Motor neuron (in vitro differentiated cells): ENCODE data around the gene MTHFSD. TPM values are rescaled to one million over a fixed set of nuclear protein-coding genes. Genes with fewer than 3 reads are reported as not detected.
A peak's percentile ranks its signal among the peaks of the same experiment; 100 is the strongest.

Experiments used
- ATAC-seq, 8 experiments: fragments of 200-7000 bp; cut with Tn5 transposase; replicated peaks in 6 of 8; 2 replicates each; pipeline ENCODE4 v1.8.0; 2021; ENCODE audit warnings: mild to moderate bottlenecking in 8 of 8, moderate library complexity in 8 of 8
- H3K27ac ChIP-seq, 2 donors: fragments of 250-450 bp; sonication (Bioruptor Pico); 2 replicates each; pipeline ENCODE4 v1.9.0; 2021; ENCODE audit warnings: antibody characterized with exemption in 2 of 2, mild to moderate bottlenecking in 2 of 2, moderate library complexity in 1 of 2
- H3K4me1 ChIP-seq, 2 donors: fragments of 250-450 bp; sonication (Bioruptor Pico); replicated peaks in 1 of 2; 2 replicates each; pipeline ENCODE4 v1.6.1; 2021; ENCODE audit warnings: antibody characterized with exemption in 2 of 2, mild to moderate bottlenecking in 2 of 2, moderate library complexity in 1 of 2
- H3K4me3 ChIP-seq, 5 donors: fragments of 250-450 bp; sonication (Bioruptor Pico); 2 replicates each; pipeline ENCODE4 v1.9.0; 2021; ENCODE audit warnings: antibody characterized with exemption in 5 of 5, mild to moderate bottlenecking in 5 of 5, moderate library complexity in 4 of 5
- WGBS, 10 experiments: fragments of 450-650 bp; shearing (Covaris generic); methylation state at CpG; one replicate each; pipeline ENCODE4 v1.0.0; 2022; 5-methylcytosine and 5-hydroxymethylcytosine counted together
- in situ Hi-C, 9 experiments: fragments of 400-800 bp; cut with MboI; loops; one replicate each; pipeline ENCODE4 v1.15.0; 2021; ENCODE audit warnings: low sequenced_read_pairs in 9 of 9, low pct_unique_long_range_greater_than_20kb in 2 of 9; ENCODE audit not compliant: unreplicated experiment in 9 of 9
- total RNA-seq, 8 experiments: library from RNA; unstranded; fragments of 300-600 nt; gene quantifications; 2 replicates each; pipeline versions ENCODE4 v1.2.3 to v1.2.4, GENCODE V29; 2022

The MTHFSD gene
- total RNA-seq, 8 experiments from 2014 or later: 10.4 to 36.4 (median 19.4) TPM

DNA sequence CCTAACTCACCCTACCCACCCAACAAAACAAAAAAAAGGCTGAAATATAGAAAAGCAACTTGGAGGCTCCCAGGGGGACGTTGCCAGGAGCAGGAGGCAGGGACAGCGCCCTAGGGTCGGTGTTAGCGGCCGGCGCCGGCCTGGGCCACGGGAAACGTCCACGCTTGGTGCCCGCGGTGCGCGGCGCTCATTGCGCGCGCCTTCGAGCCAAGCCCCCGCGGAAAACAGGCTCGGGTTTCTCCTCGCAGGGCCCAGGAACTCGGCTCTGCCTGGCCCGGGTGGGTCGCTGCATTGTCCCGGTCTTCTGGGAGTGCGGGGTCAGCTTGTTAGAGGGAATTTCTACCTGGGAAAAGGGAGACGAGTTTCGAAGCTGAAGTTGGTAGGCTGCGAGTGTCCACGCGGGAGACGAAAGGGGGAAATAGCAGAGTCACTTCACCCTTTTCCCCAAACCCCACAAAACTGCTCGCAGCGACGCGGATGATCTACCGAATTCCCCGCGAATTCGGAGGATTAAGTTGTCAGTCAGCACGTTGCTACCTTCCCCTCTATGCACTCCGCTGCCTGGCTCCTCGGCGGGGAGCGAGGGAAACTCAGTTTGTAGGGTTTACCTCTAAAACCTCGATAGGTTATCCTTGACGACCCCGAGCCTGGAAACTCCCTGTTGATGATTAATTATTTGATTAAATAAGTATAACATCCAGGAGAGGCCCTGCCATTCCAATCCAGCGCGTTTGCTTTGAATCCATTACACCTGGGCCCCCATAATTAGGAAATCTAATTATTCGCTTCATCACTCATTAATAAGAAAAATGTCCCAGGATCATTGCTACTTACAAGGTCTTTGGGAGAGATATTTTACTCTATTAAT, 10.8 kb upstream of the MTHFSD start:
- in situ Hi-C loops: loop anchor here (5.0 to 25.0 kb wide), 7 partner anchors 489 to 729 kb away; no protein-coding TSS in a partner anchor
- ATAC-seq: no peak
- H3K4me1 ChIP-seq: peaks cover 0 to 2% of the 10 kb centered on the region in 2 donors
- H3K27ac ChIP-seq: no peak overlapping the region
- 0 to 5% (median 0%) methylated on average over 3 to 12 of the region's 53 CpGs; no CpG with 5 or more reads in 1 of the 10 experiments for WGBS, 10 experiments
- H3K4me3 ChIP-seq: no peak overlapping the region

DNA sequence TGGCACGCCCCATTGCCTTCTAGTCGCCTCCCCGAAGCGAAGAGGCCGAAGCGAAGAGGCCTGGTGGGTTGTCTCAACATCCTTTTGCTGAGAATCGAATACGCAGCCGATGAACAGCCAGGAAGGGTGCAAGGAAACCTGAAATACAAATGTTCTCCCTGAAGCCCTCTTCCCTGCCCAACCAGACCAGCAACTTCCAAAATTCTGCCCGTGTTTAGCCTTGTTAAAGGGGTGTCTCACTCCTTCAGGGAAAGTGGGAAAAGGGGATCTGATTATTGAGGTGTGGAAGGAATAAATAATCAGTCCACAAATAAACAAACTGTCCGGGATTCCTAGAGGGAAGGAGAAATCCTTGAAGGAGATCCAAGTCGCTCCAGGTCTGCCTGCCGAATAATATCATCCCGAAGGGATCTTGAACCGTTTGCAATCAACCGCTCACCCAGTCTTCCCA, 10.2 kb upstream of the MTHFSD start:
- in situ Hi-C loops: loop anchor here (5.0 to 25.0 kb wide), 7 partner anchors 490 to 730 kb away; no protein-coding TSS in a partner anchor
- no peak for ATAC-seq
- Histone ChIP-seq H3K4me1 (peaks cover 0 to 2% of the 10 kb centered on the region in 2 donors), H3K4me3 (no peak overlapping the region), H3K27ac (no peak overlapping the region)
- 6 to 62% (median 30%) methylated on average over 4 to 14 of the region's 16 CpGs; no CpG with 5 or more reads in 1 of the 10 experiments for WGBS, 10 experiments

DNA sequence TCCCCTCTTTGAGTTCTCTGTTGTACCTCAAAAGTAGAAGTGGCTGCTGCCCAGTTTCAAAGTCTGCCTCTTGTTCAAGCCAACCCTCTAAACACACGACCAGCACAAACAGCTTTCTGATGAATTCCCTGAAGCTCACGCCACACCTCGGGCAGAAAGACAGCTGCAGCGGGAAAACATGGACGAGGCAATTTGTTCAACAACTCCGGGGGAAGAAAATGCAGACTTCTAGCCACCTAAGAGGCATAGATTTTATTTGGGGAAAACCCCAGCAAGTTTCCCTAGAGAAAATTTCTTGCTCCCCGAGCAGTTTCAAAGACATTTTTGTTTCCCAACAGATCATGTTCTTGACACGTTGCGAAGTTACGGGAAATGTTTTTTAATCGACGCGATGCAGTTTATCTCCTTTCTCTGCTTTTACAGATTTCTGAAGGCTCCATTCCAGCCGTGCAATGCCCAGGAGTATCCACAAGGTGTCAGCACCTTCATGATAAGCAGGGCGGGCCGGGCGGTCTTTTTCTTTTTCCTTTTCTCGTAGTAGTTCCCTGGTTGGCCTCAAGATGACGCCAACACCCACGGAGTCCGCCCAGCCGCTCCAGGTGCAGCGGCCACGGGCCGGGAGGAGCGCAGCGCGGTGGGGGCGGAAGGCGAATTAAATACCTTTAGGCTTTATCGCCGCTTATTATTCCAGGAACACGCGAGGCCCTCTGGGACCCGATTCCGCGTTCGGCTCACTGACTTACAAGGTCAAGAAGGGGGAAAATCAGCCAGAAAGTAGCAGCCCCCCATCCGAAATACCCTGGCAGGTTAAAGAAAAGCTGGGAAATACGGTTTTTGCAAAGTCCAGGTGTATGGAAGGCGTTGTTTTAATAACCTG, 8.7 kb upstream of the MTHFSD start:
- peak; percentile 47 to 88 (median 82) for ATAC-seq
- in situ Hi-C loops: loop anchor here (10.0 to 25.0 kb wide), 6 partner anchors 491 to 731 kb away; no protein-coding TSS in a partner anchor
- no peak overlapping the region for H3K27ac ChIP-seq

DNA sequence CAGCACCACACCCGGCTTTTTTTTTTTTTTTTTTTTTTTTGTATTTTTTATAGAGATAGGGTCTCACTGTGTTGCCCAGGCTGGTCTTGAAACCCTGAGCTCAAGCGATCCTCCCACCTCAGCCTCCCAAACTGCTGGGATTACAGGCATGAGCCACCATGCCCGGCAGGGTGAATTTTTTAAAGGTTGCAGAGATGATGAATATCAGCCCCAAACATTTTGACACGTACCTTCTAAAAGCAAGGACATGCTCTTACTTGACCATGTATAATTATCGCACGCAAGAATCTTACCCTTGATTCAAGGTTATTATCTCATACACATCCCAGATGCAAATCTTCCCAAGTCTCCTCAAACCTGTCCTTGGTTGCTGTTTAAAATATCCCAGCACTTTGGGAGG, 7.3 kb upstream of the MTHFSD start:
- WGBS, 10 experiments: 38 to 100% (median 77%) methylated on average over 1 to 5 of the region's 6 CpGs; no CpG with 5 or more reads in 4 of the 10 experiments
- ATAC-seq: no peak
- in situ Hi-C loops: loop anchor here (10.0 to 25.0 kb wide), 6 partner anchors 492 to 732 kb away; no protein-coding TSS in a partner anchor
- H3K27ac ChIP-seq: no peak overlapping the region
- no peak overlapping the region for H3K4me3 ChIP-seq
- H3K4me1 ChIP-seq: peaks cover 0 to 2% of the 10 kb centered on the region in 2 donors

More for the DNA sequence above, 8.7 kb upstream of the MTHFSD start:
- WGBS, 10 experiments: 0 to 2% (median 0%) methylated on average over 3 to 28 of the region's 41 CpGs
- peak overlapping the region in 1 of 5 donors; percentile 16 for H3K4me3 ChIP-seq
- H3K4me1 ChIP-seq: peaks cover 0 to 2% of the 10 kb centered on the region in 2 donors

DNA sequence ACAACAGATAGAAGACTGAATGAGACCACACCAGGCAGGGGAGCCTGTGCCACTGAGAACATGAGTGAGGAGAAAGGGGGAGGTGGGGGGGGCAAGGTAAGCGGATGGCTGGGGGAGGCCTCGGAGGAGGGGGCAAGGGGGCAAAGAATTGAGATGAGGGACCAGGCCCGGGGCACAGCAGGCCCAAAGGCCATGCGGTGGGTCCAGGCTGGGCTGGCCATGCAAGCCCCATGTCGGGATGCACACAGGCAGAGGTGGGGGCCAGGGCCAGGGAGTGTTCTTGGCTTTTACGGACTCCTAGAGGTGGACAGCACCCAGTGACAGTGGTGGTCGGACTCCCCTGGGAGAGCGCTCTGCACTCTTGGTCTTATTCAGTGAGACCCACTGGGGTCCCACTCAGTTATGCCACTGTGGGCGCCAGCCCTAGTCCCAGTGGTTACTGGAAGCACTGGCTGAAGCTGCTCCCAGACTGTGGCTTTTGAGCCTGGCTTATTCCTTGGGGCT, 4.8 kb upstream of the MTHFSD start:
- no peak overlapping the region for H3K4me3 ChIP-seq
- 69 to 94% methylated on average over 3 to 4 of the region's 9 CpGs; no CpG with 5 or more reads in 8 of the 10 experiments for WGBS, 10 experiments
- no peak overlapping the region for H3K27ac ChIP-seq
- H3K4me1 ChIP-seq: peaks cover 8 to 13% of the 10 kb centered on the region in 2 donors
- in situ Hi-C loops: loop anchor here (10.0 to 25.0 kb wide), 6 partner anchors 495 to 735 kb away; no protein-coding TSS in a partner anchor
- no peak for ATAC-seq

DNA sequence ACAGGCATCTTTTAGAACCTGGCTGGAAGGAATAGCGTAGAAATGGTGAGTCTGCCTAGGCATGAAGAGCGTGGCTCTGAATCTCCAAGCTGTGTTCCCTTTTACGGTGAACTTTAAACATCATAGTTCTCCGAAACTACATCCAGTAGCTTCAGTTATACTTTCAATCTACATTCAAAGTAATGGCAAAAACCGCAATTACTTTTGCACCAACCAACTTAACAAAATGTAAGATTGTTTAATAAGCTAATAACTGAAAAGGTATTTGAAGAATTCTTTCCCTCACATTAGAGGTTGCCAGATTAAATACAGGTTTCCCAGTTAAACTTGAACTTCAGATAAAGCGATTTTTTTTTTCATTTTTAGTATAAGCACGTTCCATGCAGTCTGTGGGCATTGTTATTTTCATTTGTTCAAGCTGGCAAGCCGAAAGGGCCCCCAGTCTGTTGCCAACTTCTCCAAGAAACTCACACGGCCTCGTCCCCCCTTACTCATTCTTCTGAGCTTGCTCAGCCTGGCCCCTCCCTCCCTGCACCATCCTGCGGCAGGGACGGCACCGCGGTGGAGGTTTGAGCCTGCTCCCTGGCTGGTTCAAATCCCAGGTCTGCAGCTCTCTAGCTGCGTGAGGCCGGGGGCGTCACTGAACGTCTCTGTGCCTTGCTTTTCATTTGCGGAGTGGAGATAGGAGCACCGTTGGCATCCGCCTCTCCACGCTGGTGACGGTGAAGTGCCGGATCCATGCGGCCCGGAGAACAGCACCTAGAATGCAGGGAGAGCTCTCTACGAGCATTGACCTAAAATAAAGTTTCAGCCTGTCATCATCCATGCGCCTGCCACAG, 3.5 kb upstream of the MTHFSD start:
- peaks cover 13 to 16% of the 10 kb centered on the region in 2 donors for H3K4me1 ChIP-seq
- H3K4me3 ChIP-seq: no peak overlapping the region
- no peak overlapping the region for H3K27ac ChIP-seq
- ATAC-seq: no peak
- in situ Hi-C loops: loop anchor here in 6 of 9 experiments (25.0 kb wide), 2 partner anchors 504 to 729 kb away; no protein-coding TSS in a partner anchor
- 40 to 87% (median 73%) methylated on average over 1 to 14 of the region's 28 CpGs for WGBS, 10 experiments

DNA sequence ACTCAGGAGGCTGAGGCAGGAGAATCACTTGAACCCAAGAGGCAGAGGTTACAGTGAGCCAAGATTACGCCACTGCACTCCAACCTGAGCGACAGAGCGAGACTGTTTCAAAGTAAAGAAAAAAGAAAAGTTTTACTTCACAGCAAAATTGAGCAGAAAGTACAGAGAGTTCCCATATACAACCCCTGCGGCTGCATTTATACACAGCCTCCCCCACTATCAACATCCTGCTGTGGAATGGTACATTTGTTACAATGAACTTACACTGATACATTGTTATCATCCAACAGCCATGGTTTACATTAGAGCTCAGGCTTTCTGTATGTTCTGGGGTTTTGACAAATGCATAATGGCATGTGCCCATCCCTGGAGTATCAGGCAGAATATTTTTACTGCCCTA, 2.6 kb upstream of the MTHFSD start:
- no peak for ATAC-seq
- Histone ChIP-seq H3K4me1 (peaks cover 13 to 16% of the 10 kb centered on the region in 2 donors), H3K4me3 (no peak overlapping the region), H3K27ac (no peak overlapping the region)
- WGBS, 10 experiments: 49 to 100% (median 100%) methylated on average over 1 to 4 of the region's 4 CpGs; no CpG with 5 or more reads in 3 of the 10 experiments
- in situ Hi-C loops: loop anchor here in 6 of 9 experiments (25.0 kb wide), 2 partner anchors 505 to 730 kb away; no protein-coding TSS in a partner anchor

DNA sequence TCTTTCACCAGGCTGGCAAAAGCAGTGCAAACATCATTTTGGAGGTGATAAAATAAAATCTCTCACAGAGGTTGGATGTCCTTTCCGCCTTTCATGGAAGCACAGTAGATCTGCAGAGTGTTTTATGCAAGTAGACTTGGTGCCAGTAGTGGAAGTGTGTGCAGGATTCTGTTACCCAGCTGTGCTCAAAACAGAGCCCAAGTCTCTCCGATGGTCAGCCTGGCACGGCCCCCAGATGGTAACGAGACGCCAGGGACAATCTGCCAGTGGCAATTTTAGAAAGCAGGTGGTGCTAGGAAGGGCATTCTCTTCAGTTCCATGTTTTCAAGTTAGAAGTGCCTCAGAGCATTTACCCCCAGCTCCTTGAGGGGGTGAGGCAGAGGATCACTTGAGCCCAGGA, 1.5 kb upstream of the MTHFSD start:
- in situ Hi-C loops: loop anchor here in 6 of 9 experiments (25.0 kb wide), 2 partner anchors 506 to 731 kb away; no protein-coding TSS in a partner anchor
- H3K27ac ChIP-seq: no peak overlapping the region
- H3K4me3 ChIP-seq: no peak overlapping the region
- ATAC-seq: no peak
- WGBS, 10 experiments: 67 to 100% (median 86%) methylated on average over 1 to 4 of the region's 5 CpGs; no CpG with 5 or more reads in 3 of the 10 experiments
- peaks cover 13 to 16% of the 10 kb centered on the region in 2 donors for H3K4me1 ChIP-seq

DNA sequence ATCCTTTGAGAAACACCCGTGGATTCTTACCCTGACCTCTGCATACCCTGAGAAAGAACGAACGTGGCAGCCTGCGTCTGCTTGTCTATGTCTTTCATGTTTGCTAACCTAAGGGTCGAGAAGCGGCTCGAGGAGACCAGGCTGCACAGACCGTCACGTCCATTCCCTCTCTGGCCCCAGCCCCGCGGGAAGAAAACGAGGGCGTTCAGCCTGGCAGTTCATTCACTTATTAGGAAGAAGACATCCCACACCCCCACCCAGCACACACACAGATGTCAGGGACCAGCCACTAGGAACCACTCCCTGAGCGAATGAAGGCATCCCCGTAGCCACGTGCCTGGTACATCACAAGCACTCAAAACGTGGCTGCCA, 655 bp upstream of the MTHFSD start:
- Histone ChIP-seq H3K27ac (no peak overlapping the region), H3K4me3 (peak overlapping the region; percentile 65 to 95 (median 73)), H3K4me1 (peaks cover 13 to 16% of the 10 kb centered on the region in 2 donors)
- in situ Hi-C loops: loop anchor here in 6 of 9 experiments (25.0 kb wide), 2 partner anchors 507 to 732 kb away; no protein-coding TSS in a partner anchor
- ATAC-seq: peak in 2 of 8 experiments; percentile 25 to 29
- WGBS, 10 experiments: 10 to 52% (median 17%) methylated on average over 2 to 11 of the region's 17 CpGs; no CpG with 5 or more reads in 4 of the 10 experiments

DNA sequence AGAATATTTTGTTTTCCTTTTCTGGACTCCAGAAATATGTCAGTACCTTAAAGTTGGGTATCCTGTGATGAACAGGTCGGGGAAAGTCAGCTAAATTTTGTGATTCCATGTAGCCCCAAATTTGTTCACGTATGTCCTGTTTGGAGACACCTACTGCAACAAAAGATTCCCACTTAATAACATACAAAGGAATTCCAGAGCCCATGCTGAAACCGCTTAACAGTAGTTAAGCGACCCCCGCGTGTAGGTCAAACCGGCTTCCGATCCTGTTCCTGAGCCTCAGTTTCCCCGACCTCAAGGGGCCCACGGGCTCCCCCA, 477 bp downstream of the MTHFSD start:
- in situ Hi-C loops: loop anchor here in 6 of 9 experiments (25.0 kb wide), 2 partner anchors 508 to 733 kb away; no protein-coding TSS in a partner anchor
- ATAC-seq: peak in 1 of 8 experiments; percentile 9
- H3K4me1 ChIP-seq: peaks cover 13 to 16% of the 10 kb centered on the region in 2 donors
- peak overlapping the region; percentile 65 to 95 (median 73) for H3K4me3 ChIP-seq
- WGBS, 10 experiments: 0 to 25% (median 5%) methylated on average over 1 to 6 of the region's 10 CpGs; no CpG with 5 or more reads in 3 of the 10 experiments
- peak overlapping the region; percentile 66 to 84 for H3K27ac ChIP-seq

DNA sequence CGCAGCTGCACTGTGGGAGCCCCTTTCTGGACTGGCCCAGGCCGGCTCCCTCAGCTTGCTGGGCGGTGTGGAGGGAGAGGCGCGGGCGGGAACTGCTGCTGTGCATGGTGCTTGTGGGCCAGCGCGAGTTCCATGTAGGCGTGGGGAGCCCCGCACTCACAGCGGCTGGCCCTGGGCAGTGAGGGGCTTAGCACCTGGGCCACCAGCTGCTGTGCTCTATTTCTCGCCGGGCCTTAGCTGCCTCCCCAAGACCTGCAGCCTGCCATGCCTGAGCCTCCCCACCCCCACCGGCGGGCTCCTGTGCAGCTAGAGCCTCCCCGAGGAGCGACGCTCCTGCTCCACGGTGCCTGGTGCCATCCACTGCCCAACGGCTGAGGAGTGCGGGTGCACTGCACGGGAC, 1.7 kb downstream of the MTHFSD start:
- Histone ChIP-seq H3K27ac (no peak overlapping the region), H3K4me1 (peaks cover 13 to 16% of the 10 kb centered on the region in 2 donors), H3K4me3 (no peak overlapping the region)
- in situ Hi-C loops: loop anchor here in 6 of 9 experiments (25.0 kb wide), 2 partner anchors 509 to 734 kb away; no protein-coding TSS in a partner anchor
- peak in 3 of 8 experiments; percentile 3 to 20 (median 11) for ATAC-seq
- WGBS, 10 experiments: 91 to 100% (median 93%) methylated on average over 1 to 9 of the region's 22 CpGs; no CpG with 5 or more reads in 7 of the 10 experiments
